ENCODE measurements around the gene CORO2B. TPM values are rescaled to one million over a fixed set of nuclear protein-coding genes. Genes with fewer than 3 reads are reported as not detected.
"Not testable (repeated sequence)": the region's sequence is repeated elsewhere in the genome, so short reads cannot be mapped to it uniquely, and the experiment has no call there.

CORO2B gene
- total RNA-seq, 1 donor from 2014 or later: 0.12 TPM

GRCh38 chr15:68631601-68632051 is 52.8 kb downstream of the CORO2B start:
- ATAC-seq: peak; percentile 40

- ATAC-seq: no peak
Observed at GRCh38 chr15:68632101-68632500, 53.3 kb downstream of the CORO2B start.

- ATAC-seq: no peak
Observed at GRCh38 chr15:68633231-68634121, 54.7 kb downstream of the CORO2B start.

GRCh38 chr15:68634122-68634482 is 55.3 kb downstream of the CORO2B start:
- no peak for ATAC-seq

- ATAC-seq: no peak
Observed at GRCh38 chr15:68634531-68634930, 55.7 kb downstream of the CORO2B start.

- no peak for ATAC-seq
Observed at GRCh38 chr15:68635141-68635540, 56.3 kb downstream of the CORO2B start.

GRCh38 chr15:68636256-68636655 is 57.5 kb downstream of the CORO2B start:
- no peak for ATAC-seq

- no peak for ATAC-seq
Observed at GRCh38 chr15:68637767-68638404, 59.1 kb downstream of the CORO2B start.

GRCh38 chr15:68638953-68639515 is 60.2 kb downstream of the CORO2B start:
- ATAC-seq: no peak

GRCh38 chr15:68639926-68640600 is 61.3 kb downstream of the CORO2B start:
- ATAC-seq: no peak

- peak; percentile 89 for ATAC-seq
Observed at GRCh38 chr15:68640791-68641331, 62.1 kb downstream of the CORO2B start.

- no peak for ATAC-seq
Observed at GRCh38 chr15:68641376-68641775, 62.6 kb downstream of the CORO2B start.

- ATAC-seq: no peak
Observed at GRCh38 chr15:68642491-68642845, 63.7 kb downstream of the CORO2B start.

GRCh38 chr15:68643216-68643830 is 64.5 kb downstream of the CORO2B start:
- ATAC-seq: no peak

- peak; percentile 39 for ATAC-seq
Observed at GRCh38 chr15:68644083-68644904, 65.5 kb downstream of the CORO2B start.

GRCh38 chr15:68644996-68645395 is 66.2 kb downstream of the CORO2B start:
- no peak for ATAC-seq

GRCh38 chr15:68646156-68646555 is 67.4 kb downstream of the CORO2B start:
- no peak for ATAC-seq

- no peak for ATAC-seq
Observed at GRCh38 chr15:68646696-68647095, 67.9 kb downstream of the CORO2B start.

GRCh38 chr15:68647361-68647760 is 68.6 kb downstream of the CORO2B start:
- not testable (repeated sequence) for ATAC-seq

- peak; percentile 52 for ATAC-seq
Observed at GRCh38 chr15:68650901-68651709, 72.3 kb downstream of the CORO2B start.
